GM19099 (cell line): ENCODE results near the gene CC2D2A.

Experiments used
- POLR2A ChIP-seq: IDR thresholded peaks from 3 replicates; pipeline ENCODE4 v1.6.1; 2011; ENCODE audit warnings: low read depth; ENCODE audit not compliant: insufficient read length; ENCODE audit errors: extremely low read depth

The CC2D2A gene

GRCh38 chr4:15469402-15470127 is at the start of gene CC2D2A:
TSS of gene CC2D2A (plus strand) at chr4:15469882. CDS start at chr4:15475933, 6,051 bp downstream.
- TF ChIP-seq POLR2A: no peak

GRCh38 chr4:15420642-15421041 is 49.0 kb upstream of the CC2D2A start:
- TF ChIP-seq POLR2A: no peak

GRCh38 chr4:15423285-15423711 is 46.4 kb upstream of the CC2D2A start:
- no peak for TF ChIP-seq POLR2A

- TF ChIP-seq POLR2A: no peak
Measured at GRCh38 chr4:15425520-15425919, 44.2 kb upstream of the CC2D2A start.

GRCh38 chr4:15427161-15427560 is 42.5 kb upstream of the CC2D2A start:
- TF ChIP-seq POLR2A: no peak

GRCh38 chr4:15427701-15428100 is 42.0 kb upstream of the CC2D2A start, which contains the start of gene C1QTNF7:
TSS of gene C1QTNF7 (plus strand) at chr4:15428033. CDS start at chr4:15435744, 7,711 bp downstream.
- TF ChIP-seq POLR2A: no peak

- TF ChIP-seq POLR2A: no peak
Measured at GRCh38 chr4:15428611-15429010, 41.1 kb upstream of the CC2D2A start.

- TF ChIP-seq POLR2A: no peak
Measured at GRCh38 chr4:15434091-15434490, 35.6 kb upstream of the CC2D2A start.

- TF ChIP-seq POLR2A: no peak
Measured at GRCh38 chr4:15434676-15435075, 35.0 kb upstream of the CC2D2A start.

- no peak for TF ChIP-seq POLR2A
Measured at GRCh38 chr4:15436513-15436912, 33.2 kb upstream of the CC2D2A start.

- no peak for TF ChIP-seq POLR2A
Measured at GRCh38 chr4:15438939-15439524, 30.6 kb upstream of the CC2D2A start.

GRCh38 chr4:15443371-15444160 is 26.1 kb upstream of the CC2D2A start:
- no peak for TF ChIP-seq POLR2A

GRCh38 chr4:15444276-15444675 is 25.4 kb upstream of the CC2D2A start:
- TF ChIP-seq POLR2A: no peak

GRCh38 chr4:15444879-15445547 is 24.7 kb upstream of the CC2D2A start:
- TF ChIP-seq POLR2A: no peak
